ENCODE results near the gene AADACL3.
"Not testable (repeated sequence)": the region's sequence is repeated elsewhere in the genome, so short reads cannot be mapped to it uniquely, and the experiment has no call there.

Gene AADACL3

DNA sequence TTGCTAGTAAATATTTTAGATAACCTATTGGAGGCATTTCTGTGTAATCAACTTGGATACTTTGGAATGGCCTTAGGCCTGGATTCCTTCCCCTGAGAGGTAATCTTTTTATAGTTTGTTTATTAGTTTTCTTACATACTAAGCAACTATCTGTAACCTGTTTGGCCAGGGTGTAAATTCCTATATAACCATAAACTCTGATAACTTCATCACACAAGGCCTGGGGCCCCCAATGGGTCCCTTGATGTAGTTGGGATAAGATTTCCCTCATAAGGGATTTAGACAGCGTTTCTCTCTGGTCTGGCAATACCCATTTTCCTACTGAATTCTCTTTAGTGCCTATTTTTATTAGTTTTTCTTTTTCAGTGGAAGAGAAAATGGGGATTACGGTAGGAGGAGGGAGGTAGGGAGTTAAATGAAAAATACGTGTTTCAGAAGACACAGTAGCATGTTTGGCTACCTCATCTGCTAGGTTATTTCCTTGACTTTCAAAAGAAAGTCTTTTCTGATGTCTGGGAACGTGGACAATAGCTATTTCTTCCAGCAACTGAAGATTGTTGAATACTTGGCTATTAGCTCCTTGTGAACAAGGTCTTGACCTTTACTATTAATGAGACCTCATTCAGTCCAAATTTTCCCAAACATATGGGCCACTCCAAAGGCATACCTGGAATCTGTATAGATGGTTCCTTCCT is 7.4 kb upstream of the AADACL3 start:
- H3K27ac Mint-ChIP-seq, result no peak overlapping the region
- DNase-seq (no peak), ATAC-seq (no peak)
- no peaks in the 10 kb centered on the region for H3K4me1 Mint-ChIP-seq
- H3K4me3 Mint-ChIP-seq, result no peak overlapping the region
- H3K9me3 Mint-ChIP-seq, result peaks cover 10% of the 10 kb centered on the region
- H3K36me3 Mint-ChIP-seq (ENCODE audit: low read depth), result no peaks in the 10 kb centered on the region
- peaks cover 15% of the 10 kb centered on the region for H3K27me3 Mint-ChIP-seq

GRCh38 chr1:12709091-12709491 is 6.8 kb upstream of the AADACL3 start:
- no peak for ATAC-seq
- H3K4me3 Mint-ChIP-seq, result no peak overlapping the region
- H3K27ac Mint-ChIP-seq, result no peak overlapping the region
- H3K9me3 Mint-ChIP-seq, result peaks cover 7% of the 10 kb centered on the region
- H3K27me3 Mint-ChIP-seq, result peaks cover 19% of the 10 kb centered on the region
- DNase-seq, result no peak
- no peaks in the 10 kb centered on the region for H3K4me1 Mint-ChIP-seq
- no peaks in the 10 kb centered on the region for H3K36me3 Mint-ChIP-seq (ENCODE audit: low read depth)

DNA sequence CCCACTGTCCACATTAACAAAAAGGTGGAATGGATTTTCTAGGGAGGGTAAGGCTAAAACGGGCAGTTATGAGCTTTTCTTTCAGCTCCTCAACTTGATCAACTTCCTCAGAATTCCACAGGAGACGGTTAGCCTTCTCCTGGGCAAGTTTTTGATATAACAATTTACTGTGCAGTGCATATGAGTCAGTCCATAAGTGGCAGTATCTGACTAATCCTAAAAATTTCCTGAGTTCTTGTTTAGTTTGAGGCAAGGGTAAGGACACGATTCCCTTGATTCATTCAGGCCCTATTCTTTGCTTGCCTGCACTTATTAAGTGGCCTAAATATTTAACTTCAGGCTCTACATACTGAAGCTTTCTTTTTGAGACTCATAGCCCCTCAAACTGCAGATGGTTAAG is 6.2 kb upstream of the AADACL3 start:
- H3K9me3 Mint-ChIP-seq, result peaks cover 4% of the 10 kb centered on the region
- H3K27ac Mint-ChIP-seq, result no peak overlapping the region
- ATAC-seq, result no peak
- no peaks in the 10 kb centered on the region for H3K36me3 Mint-ChIP-seq (ENCODE audit: low read depth)
- no peak overlapping the region for H3K4me3 Mint-ChIP-seq
- no peaks in the 10 kb centered on the region for H3K4me1 Mint-ChIP-seq
- DNase-seq, result no peak
- H3K27me3 Mint-ChIP-seq, result peaks cover 19% of the 10 kb centered on the region

DNA sequence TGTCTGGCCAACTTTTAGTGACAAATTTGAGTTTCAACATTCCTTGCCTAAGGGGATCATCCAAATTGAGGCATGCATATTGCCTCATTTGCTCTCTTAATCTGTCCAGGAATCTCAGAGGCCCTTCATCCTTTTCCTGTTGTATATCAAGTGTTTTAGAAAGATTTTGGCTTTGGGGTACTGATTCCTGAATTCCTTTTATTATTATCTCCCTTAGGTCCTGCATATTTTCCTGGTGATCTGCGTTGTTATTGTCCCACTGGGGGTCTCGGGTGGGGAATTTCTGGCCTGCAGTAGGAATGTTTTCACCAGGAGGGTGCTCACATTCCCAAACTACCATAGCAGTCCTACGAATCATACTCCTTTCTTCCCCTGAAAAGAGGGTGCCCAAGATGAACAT is 4.4 kb upstream of the AADACL3 start:
- peaks cover 22% of the 10 kb centered on the region for H3K27me3 Mint-ChIP-seq
- DNase-seq (no peak), ATAC-seq (no peak)
- H3K36me3 Mint-ChIP-seq (ENCODE audit: low read depth), result no peaks in the 10 kb centered on the region
- H3K9me3 Mint-ChIP-seq, result no peaks in the 10 kb centered on the region
- no peak overlapping the region for H3K4me3 Mint-ChIP-seq
- no peaks in the 10 kb centered on the region for H3K4me1 Mint-ChIP-seq
- H3K27ac Mint-ChIP-seq, result no peak overlapping the region

GRCh38 chr1:12712076-12712475 is 3.8 kb upstream of the AADACL3 start:
- Mint-ChIP-seq H3K27me3 (peaks cover 19% of the 10 kb centered on the region), H3K9me3 (no peaks in the 10 kb centered on the region), H3K4me3 (no peak overlapping the region), H3K27ac (no peak overlapping the region), H3K36me3 (ENCODE audit: low read depth) (no peaks in the 10 kb centered on the region), H3K4me1 (no peaks in the 10 kb centered on the region)
- DNase-seq (no peak), ATAC-seq (no peak)

GRCh38 chr1:12712929-12713328 is 3.0 kb upstream of the AADACL3 start:
- DNase-seq (no peak), ATAC-seq (no peak)
- H3K36me3 Mint-ChIP-seq (ENCODE audit: low read depth), result no peaks in the 10 kb centered on the region
- no peaks in the 10 kb centered on the region for H3K9me3 Mint-ChIP-seq
- peaks cover 18% of the 10 kb centered on the region for H3K27me3 Mint-ChIP-seq
- H3K4me3 Mint-ChIP-seq, result no peak overlapping the region
- no peak overlapping the region for H3K27ac Mint-ChIP-seq
- no peaks in the 10 kb centered on the region for H3K4me1 Mint-ChIP-seq

DNA sequence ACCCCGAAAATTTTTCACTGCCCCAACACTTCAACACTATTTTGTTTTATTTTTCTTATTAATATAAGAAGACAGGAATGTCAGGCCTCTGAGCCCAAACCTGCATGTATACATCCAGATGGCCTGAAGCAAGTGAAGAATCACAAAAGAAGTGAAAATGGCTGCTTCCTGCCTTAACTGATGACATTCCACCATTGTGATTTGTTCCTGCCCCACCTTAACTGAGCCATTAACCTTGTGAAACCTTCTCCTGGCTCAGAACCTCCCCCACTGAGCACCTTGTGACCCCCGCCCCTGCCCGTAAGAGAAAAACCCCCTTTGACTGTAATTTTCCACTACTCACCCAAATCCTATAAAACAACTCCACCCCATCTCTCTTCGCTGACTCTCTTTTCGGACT is 2.3 kb upstream of the AADACL3 start:
- H3K36me3 Mint-ChIP-seq (ENCODE audit: low read depth); H3K27ac Mint-ChIP-seq; H3K4me3 Mint-ChIP-seq; ATAC-seq; DNase-seq; H3K4me1 Mint-ChIP-seq; H3K9me3 Mint-ChIP-seq: not testable (repeated sequence)
- H3K27me3 Mint-ChIP-seq, result peaks cover 18% of the 10 kb centered on the region

DNA sequence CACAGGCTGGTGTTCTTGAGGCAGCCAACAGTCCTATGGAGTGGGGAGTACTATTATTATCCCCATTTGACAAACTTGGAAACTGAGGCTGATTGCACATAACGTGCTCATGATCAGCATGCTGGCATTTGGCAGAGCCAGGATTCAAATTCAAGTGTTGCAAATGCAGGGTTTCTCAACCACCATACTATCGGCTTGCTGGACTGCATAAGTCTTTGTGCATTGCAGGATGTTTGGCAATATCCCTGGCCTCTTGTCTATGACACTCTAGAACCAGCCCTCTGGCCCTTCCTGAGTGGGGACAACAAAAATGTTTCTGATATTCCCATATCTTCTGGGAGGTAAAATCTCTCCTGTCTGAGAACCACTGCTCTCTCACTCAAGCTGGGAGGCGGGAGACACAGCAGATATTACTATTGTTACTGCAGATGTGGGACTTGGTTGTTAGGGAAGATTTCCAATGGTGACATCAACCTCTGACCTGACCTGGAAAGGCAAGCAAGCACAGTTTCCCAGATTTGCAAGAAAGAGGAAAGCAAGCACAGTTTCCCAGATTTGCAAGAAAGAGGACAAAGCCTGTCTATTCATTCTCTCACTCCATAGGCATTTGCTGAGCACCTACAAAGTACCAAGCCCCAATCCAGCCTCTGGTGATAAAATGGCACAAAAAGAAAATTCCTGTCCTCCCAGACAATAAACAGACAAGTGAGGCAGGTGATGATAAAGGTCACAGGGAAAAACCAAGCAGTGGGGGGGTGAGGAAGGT is 1.0 kb upstream of the AADACL3 start:
- ATAC-seq (no peak), DNase-seq (no peak)
- Mint-ChIP-seq H3K4me3 (no peak overlapping the region), H3K4me1 (no peaks in the 10 kb centered on the region), H3K9me3 (no peaks in the 10 kb centered on the region), H3K27me3 (peaks cover 18% of the 10 kb centered on the region), H3K27ac (no peak overlapping the region), H3K36me3 (ENCODE audit: low read depth) (no peaks in the 10 kb centered on the region)

DNA sequence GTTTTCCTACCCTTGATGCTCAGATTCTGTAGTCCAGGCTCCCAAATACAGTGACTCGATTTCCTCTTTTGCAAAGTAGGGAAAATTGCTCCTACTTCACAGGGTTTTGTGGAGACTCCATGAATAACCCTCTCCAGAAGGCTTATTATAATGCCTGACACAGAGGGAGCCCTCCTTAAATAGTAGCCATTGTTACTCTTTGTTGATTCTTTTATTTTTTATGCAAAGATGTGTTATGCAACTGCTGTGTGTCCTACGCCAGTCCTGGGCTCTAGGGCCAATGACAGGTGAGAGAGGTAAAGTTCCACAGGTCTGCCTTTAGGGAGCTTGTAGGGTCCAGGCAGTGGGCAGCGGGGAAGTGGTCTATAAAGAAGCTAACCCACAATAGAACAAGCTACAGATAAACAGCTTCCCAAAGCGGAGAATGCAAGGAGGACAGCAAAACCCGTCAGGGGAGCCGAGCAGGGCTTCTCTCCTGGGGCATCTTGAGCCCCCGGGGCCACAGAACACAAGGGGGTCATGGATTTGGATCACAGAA is 1.5 kb downstream of the AADACL3 start:
- Mint-ChIP-seq H3K9me3 (no peaks in the 10 kb centered on the region), H3K4me3 (no peak overlapping the region)

GRCh38 chr1:12722626-12723025 is 6.7 kb downstream of the AADACL3 start:
- Mint-ChIP-seq H3K4me3 (no peak overlapping the region), H3K27me3 (peaks cover 12% of the 10 kb centered on the region), H3K36me3 (ENCODE audit: low read depth) (no peaks in the 10 kb centered on the region), H3K4me1 (no peaks in the 10 kb centered on the region), H3K9me3 (no peaks in the 10 kb centered on the region), H3K27ac (no peak overlapping the region)
- no peak for DNase-seq
- ATAC-seq, result no peak

More for the DNA sequence above, 1.5 kb downstream of the AADACL3 start:
- Mint-ChIP-seq H3K27ac (no peak overlapping the region), H3K27me3 (peaks cover 14% of the 10 kb centered on the region), H3K4me1 (no peaks in the 10 kb centered on the region), H3K36me3 (ENCODE audit: low read depth) (no peaks in the 10 kb centered on the region)
- DNase-seq (no peak), ATAC-seq (no peak)

- Mint-ChIP-seq H3K4me3 (no peak overlapping the region), H3K4me1 (no peaks in the 10 kb centered on the region), H3K27me3 (peaks cover 24% of the 10 kb centered on the region), H3K9me3 (peaks cover 11% of the 10 kb centered on the region), H3K27ac (no peak overlapping the region), H3K36me3 (ENCODE audit: low read depth) (no peaks in the 10 kb centered on the region)
- DNase-seq, result no peak
- no peak for ATAC-seq
Observed at GRCh38 chr1:12728391-12728790, 12.5 kb downstream of the AADACL3 start.

DNA sequence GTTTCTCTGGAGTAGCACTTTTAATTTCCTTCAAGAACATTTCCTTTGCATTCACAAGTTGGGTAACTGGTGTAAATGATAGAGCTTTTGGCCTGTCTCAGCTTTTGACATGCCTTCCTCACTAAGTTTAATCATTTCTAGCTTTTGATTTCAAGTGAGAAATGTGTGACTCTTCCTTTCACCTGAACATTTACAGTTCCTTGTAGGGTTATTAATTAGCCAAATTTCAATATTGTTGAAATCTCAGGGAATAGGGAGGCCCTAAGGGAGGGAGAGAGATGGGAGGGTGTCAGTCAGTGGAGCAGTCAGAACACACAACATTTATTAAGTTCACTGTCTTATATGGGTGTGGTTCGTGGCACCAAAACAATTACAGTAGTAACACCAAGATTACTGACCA is 14.2 kb downstream of the AADACL3 start:
- Mint-ChIP-seq H3K27ac (no peak overlapping the region), H3K4me3 (no peak overlapping the region), H3K36me3 (ENCODE audit: low read depth) (no peaks in the 10 kb centered on the region), H3K9me3 (peaks cover 11% of the 10 kb centered on the region), H3K27me3 (peaks cover 29% of the 10 kb centered on the region), H3K4me1 (no peaks in the 10 kb centered on the region)
- no peak for DNase-seq
- ATAC-seq, result no peak

DNA sequence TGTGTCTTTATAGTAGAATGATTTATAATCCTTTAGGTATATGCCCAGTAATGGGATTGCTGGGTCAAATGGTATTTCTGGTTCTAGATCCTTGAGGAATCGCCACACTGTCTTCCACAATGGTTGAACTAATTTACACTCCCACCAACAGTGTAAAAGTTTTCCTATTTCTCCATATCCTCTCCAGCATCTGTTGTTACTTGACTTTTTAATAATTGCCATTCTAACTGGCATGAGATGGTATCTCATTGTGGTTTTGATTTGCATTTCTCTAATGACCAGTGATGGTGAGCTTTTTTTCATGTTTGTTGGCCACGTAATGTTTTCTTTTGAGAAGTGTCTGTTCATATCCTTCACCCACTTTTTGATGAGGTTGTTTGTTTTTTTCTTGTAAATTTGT is 15.2 kb downstream of the AADACL3 start:
- H3K4me1 Mint-ChIP-seq; H3K4me3 Mint-ChIP-seq; H3K36me3 Mint-ChIP-seq (ENCODE audit: low read depth); H3K27ac Mint-ChIP-seq; ATAC-seq; DNase-seq: not testable (repeated sequence)
- Mint-ChIP-seq H3K27me3 (peaks cover 32% of the 10 kb centered on the region), H3K9me3 (peaks cover 15% of the 10 kb centered on the region)

DNA sequence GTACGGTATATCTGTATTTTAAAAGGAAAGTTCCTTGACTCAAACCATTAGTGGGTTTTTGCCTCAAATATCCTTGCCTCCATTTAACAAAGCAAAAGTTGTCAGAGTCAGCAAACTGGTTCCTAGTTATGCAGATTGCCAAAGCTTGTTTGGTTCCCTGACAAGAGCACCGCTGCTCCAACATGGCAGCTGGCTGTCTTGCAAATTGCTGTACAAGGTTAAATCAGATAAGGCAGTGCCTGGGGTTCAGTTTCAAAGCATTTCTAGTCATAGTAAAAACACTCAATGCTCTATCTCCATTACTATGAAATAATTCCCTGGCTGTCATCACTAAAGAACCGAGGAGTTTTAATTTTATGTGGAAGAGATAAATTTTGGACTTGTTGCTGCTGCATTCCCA is 18.7 kb downstream of the AADACL3 start:
- no peak overlapping the region for H3K4me3 Mint-ChIP-seq

GRCh38 chr1:12738934-12739333 is 23.0 kb downstream of the AADACL3 start:
- peaks cover 15% of the 10 kb centered on the region for H3K9me3 Mint-ChIP-seq
- no peaks in the 10 kb centered on the region for H3K4me1 Mint-ChIP-seq
- H3K27ac Mint-ChIP-seq, result no peak overlapping the region
- DNase-seq (no peak), ATAC-seq (no peak)
- H3K4me3 Mint-ChIP-seq, result no peak overlapping the region
- no peaks in the 10 kb centered on the region for H3K36me3 Mint-ChIP-seq (ENCODE audit: low read depth)
- peaks cover 37% of the 10 kb centered on the region for H3K27me3 Mint-ChIP-seq

More for the DNA sequence above, 18.7 kb downstream of the AADACL3 start:
- Mint-ChIP-seq H3K36me3 (ENCODE audit: low read depth) (no peaks in the 10 kb centered on the region), H3K27ac (no peak overlapping the region), H3K9me3 (peaks cover 18% of the 10 kb centered on the region), H3K4me1 (no peaks in the 10 kb centered on the region), H3K27me3 (peaks cover 40% of the 10 kb centered on the region)
- no peak for DNase-seq
- no peak for ATAC-seq

All from activated naive CD8-positive, alpha-beta T cell treated with anti-CD3 and anti-CD28 coated beads, Interleukin-2, amount 50 U/mL, for 24 hours (primary cell).